Peyer's patch (tissue), 4 donors: ENCODE data around the gene RIPK4.

Experiments
- CTCF ChIP-seq, 6 experiments: fragments of 450-650 bp in 4 of 6; fragments of 200-600 bp in 2 of 6; sonication (generic) in 1 of 6; IDR thresholded peaks; one replicate each; pipeline ENCODE4 v1.5.1; 2017 to 2019; ENCODE audit warnings: antibody characterized with exemption in 6 of 6, mild to moderate bottlenecking in 3 of 6, moderate library complexity in 1 of 6
- POLR2A ChIP-seq, 2 donors: fragments of 450-650 bp; IDR thresholded peaks; one replicate each; pipeline ENCODE4 v1.5.1; 2017; ENCODE audit warnings: antibody characterized with exemption in 2 of 2, mild to moderate bottlenecking in 2 of 2, moderate library complexity in 2 of 2

GRCh38 chr21:41717573-41718330 lies 49.1 kb downstream of the RIPK4 start:
- TF ChIP-seq CTCF (IDR thresholded peaks at IDR 0.05), result no peak
- no peak for TF ChIP-seq POLR2A (IDR thresholded peaks at IDR 0.05)
